Superior temporal gyrus (tissue), 1 donor: ENCODE data around the gene ST6GALNAC3.
A peak's percentile ranks its signal among the peaks of the same experiment; 100 is the strongest.
"Not testable (repeated sequence)": the region's sequence is repeated elsewhere in the genome, so short reads cannot be mapped to it uniquely, and the experiment has no call there.

Experiments used
- DNase-seq: peaks from one replicate; pipeline ENCODE4 v3.0.0-alpha.2; 2016; ENCODE audit errors: extremely low spot score

Gene ST6GALNAC3

DNA sequence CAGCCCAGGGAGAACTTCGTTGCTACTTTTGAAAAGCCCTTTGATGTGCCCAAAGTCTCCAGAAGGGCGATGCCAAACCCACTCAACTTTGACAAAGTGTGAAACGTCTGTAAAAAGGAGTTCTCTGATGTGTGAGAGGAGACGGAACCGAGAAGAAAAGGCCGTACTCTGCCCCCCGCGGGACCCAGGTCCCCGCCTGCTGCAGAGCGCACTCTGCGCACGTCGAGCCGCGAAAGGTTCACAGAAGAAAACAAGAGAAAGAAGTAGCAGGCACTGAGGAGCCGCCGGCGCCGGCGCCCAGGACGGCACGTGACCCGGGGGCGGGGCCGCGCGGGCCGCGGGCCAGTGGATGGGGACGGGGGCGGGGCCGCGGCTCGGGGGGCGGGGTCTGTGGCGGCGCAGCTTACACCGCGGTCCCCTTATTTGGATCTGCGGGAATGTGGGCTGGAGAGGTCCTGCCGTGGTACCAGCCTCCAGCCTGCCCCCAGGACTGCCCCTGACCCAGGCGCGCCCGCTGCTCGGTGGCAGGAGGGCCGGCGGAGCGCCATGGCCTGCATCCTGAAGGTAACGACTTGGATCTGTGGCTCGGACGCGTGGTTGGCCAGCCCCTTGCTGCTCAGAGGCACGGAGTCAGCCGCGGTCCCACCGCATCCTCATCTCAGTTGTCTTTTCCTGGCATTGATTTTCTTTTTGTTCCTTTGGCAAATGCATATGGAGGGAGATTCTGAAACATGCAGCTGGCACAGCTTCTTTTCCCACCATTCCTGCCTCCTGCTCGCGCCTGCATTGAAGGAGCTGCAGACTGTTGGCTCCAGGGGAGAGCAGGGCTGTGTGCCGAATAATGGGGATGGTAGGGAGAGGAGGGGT is at the start of gene ST6GALNAC3:
TSS of gene ST6GALNAC3 (plus strand) at position 426 of the 867 bp plus-strand sequence.
- DNase-seq = peak; percentile 76

- DNase-seq = no peak
Measured at GRCh38 chr1:76027341-76027740, 47.2 kb upstream of the ST6GALNAC3 start.

DNA sequence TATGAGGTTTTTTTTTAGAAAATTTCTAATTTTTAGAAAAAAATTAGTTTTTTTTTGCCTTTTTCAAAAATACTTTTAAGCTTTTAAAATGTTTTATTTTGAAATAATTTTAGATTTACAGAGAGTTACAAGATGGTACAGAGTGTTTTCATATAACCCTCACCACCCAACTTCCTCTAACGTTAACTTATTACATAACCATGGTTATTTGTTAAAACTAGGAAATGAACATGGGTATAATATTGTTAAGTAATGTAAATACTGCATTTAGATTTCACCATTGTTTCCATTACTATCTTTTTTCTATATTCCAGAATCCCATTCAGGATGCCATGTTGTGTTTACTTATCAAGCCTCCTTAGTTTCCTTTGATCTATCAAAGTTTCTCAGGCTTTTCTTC is 45.2 kb upstream of the ST6GALNAC3 start:
- DNase-seq = no peak

DNA sequence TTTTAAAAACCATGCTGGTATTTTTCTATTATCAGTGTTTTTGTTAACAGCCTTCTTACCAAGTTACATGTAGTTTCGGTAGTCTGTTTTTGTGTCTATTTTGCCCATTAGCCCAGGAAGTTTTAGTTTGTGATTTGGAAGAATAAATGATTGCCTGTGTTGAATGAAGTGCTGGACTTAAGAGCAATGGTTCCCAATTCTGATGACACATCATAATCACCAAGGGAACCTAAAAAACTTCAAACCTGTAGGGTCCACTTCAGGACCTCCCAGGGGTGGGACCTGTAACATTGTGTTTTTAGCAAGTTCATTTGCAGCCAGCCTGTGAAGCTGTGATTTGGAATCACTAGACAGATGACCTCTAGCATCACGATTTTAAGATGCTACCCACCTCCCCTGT is 43.0 kb upstream of the ST6GALNAC3 start:
- DNase-seq = no peak

GRCh38 chr1:76033800-76034475 is 40.6 kb upstream of the ST6GALNAC3 start:
- no peak for DNase-seq

GRCh38 chr1:76035053-76035452 is 39.5 kb upstream of the ST6GALNAC3 start:
- DNase-seq = peak; percentile 48

- DNase-seq = no peak
Measured at GRCh38 chr1:76037324-76037723, 37.2 kb upstream of the ST6GALNAC3 start.

DNA sequence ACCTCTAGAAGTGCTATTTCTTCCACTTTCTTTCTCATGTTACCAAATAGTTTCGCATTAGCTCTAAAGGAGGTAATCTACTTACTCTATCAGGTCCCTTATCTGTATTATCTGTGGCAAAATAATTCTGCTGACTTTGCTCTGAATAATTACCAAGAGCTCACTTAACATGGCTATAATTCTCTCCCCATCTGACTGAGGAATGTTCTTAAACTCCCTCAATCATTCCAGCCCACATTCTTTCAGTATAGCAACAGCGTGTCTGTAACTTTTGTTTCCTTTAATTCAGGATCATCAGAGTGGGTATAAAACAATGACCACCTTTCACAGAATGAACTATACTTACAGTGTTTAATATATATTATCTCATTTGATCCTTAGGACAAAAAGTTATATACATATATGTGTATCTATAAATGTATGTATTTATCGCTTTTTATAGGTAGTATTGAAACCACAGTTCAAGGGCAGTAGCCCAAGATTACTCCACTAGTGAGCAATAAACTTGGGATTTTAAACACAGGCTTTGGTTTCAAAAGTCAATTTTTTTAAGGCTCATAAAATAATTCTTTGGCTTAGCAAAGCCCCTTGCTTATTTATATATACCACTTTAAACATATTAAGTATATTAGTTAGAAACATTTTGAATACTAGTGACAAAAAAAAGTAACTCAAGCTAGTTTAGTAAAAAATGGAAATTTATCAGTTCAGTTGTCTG is 36.1 kb upstream of the ST6GALNAC3 start:
- DNase-seq = no peak

- no peak for DNase-seq
Measured at GRCh38 chr1:76046149-76046548, 28.4 kb upstream of the ST6GALNAC3 start.

DNA sequence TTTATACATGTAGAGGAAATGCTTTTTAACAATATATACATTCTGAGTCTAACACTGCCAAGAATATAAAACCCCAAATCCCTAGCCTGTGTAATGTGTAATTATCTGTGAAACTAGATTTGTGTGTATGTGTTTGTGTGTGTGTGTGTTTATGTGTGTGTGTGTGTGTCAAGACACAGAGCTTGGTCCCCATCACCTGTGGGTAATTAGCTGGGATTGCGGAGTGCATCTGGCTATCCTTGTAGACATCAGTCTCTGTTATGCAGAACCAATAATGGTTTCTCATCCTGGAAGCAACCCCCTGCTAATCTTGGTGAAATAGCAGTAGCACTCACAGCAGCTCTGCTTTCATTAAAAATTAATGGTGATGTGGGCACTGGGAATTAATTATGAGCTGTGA is 26.3 kb upstream of the ST6GALNAC3 start:
- no peak for DNase-seq

- no peak for DNase-seq
Measured at GRCh38 chr1:76048926-76049325, 25.6 kb upstream of the ST6GALNAC3 start.

DNA sequence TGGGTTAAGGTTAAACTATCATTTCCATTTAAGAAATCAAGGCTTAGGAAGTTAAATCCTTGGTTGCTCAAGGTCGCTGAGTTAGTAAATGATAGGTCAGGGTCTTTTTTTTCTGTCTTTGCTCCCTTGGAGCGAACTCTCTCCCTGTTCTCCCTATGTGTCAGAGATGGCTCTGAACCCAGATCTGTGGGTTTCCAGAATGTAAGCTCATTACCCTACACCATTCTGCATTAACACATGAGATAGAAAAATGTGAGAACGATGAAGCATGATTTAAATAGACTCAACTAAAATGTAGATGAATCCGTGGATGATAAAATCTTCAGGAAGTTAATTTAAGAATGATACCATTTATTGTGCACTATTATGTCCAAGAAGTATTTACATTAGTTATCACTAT is 25.0 kb upstream of the ST6GALNAC3 start:
- no peak for DNase-seq

GRCh38 chr1:76050073-76050472 is 24.5 kb upstream of the ST6GALNAC3 start:
- not testable (repeated sequence) for DNase-seq

GRCh38 chr1:76053021-76053420 is 21.5 kb upstream of the ST6GALNAC3 start:
- DNase-seq = peak; percentile 42

DNA sequence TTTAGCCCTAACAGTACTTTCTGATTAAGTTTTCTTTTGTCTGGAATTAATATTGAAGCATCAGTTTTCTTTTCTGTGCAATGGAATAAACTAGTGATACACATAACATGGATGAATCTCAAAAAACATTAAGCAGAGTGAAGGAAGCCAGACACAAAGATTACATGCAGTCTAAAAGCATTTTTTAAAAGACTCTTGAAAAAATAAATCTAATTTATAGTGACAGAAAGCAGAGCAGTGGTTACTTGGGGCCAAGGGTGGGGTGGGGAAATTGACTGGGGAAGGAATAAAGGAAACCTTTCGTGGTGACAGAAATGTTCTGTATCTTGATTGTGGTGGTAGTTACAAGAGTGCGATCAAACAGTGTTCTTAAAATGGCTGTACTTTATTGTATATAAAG is 20.2 kb upstream of the ST6GALNAC3 start:
- no peak for DNase-seq

GRCh38 chr1:76055987-76056386 is 18.6 kb upstream of the ST6GALNAC3 start:
- DNase-seq = no peak

GRCh38 chr1:76059451-76059850 is 15.1 kb upstream of the ST6GALNAC3 start:
- no peak for DNase-seq

- DNase-seq = no peak
Measured at GRCh38 chr1:76065270-76065669, 9.3 kb upstream of the ST6GALNAC3 start.

- no peak for DNase-seq
Measured at GRCh38 chr1:76066394-76066793, 8.2 kb upstream of the ST6GALNAC3 start.

DNA sequence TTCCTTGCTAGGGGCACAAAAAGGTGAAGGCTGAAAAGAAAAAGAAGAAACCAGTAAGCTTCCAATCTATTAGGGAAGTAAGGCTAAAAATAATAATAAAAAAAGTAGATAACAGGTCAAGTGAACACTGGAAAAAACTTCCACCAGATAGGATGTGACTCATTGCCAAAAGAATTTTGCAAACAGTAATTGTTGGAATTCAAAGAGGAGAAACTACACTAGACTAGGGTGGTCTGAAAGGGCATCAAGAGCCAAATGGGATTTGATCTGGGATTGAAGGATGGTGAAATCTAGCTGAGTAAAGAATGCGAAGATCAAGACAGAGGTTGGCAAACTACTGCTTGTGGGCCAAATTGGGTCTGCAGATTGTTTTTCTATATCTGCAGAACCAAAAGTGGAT is 6.0 kb upstream of the ST6GALNAC3 start:
- DNase-seq = no peak

DNA sequence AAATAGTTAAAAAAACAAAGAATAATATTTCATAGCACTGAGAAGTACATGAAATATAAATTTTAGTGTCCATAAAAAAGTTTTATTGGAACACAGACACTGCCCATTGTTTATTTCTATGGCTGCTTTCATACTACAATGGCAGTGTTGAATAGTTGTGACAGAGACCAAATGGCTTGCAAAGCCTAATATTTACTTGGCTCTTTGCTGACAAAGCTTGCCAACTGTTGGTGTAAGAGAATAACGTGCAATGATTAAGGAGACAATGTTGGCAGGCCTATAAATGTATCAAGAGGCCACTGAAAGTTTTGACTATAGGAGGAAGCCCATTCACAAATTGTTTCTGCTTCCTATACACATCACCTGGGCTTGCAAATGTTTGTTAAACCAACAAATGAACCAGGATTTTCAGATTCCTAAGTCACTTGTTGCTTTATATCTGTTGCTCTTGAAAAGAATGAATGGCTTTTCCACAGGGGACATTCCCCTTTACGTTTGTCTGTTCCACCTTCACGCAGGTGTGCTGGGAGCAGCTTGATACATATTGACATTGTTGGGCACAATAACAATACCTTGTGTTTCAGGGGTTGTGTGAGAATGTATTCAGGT is 5.5 kb upstream of the ST6GALNAC3 start:
- no peak for DNase-seq

- no peak for DNase-seq
Measured at GRCh38 chr1:76070538-76070937, 4.0 kb upstream of the ST6GALNAC3 start.
